Measurements from ENCODE around the gene ZNF518B. TPM values are rescaled to one million over a fixed set of nuclear protein-coding genes. Genes with fewer than 3 reads are reported as not detected.

ZNF518B gene
- polyA plus RNA-seq, 2 of the 4 experiments (the other 2 are of a cell fraction): 5.1 to 10.8 TPM

DNA sequence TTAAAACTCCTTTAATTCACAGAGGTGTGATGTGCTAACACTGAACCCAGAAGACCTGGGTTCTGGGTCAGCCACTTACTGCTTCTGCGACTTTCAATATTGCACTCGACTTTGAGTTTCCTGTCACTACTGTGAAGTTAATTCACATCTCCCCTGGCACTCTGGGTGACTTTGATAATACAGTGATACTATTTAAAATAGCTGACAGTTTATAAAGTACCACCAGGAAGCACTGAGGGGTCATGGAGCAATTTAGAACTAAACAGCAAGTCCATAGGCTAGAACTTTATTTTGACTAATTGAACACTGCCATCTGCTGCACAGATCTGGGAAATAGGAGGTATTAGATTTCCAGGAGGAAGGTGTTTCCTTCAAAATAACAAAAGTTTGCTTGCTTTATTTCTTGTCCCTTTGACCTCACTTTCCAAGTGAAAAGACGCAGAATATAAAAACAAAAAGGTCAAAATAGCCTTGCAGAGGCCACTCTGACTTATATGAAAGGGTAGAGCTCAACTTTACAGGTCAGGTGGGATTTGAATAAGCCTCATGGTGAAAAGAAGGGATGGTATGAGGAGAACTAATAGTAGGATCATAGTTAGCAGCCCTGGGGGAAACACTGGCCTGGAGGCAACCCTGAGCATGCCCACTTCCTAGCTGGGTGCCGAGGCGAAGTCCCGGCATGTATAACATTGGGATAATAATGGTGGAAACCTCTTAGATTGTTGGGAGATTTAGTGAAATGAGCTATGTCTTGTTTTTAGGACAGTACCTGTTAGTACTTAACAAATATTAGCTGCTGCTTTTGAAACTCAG lies 53.4 kb downstream of the ZNF518B start:
- POLR2A ChIA-PET: no interaction called here
- Histone ChIP-seq H3K9me3 (no peaks in the 10 kb centered on the region), H3K4me1 (no peaks in the 10 kb centered on the region), H3K4me3 (no peak overlapping the region), H3K4me2 (no peak overlapping the region), H3K27ac (no peak overlapping the region)
- ATAC-seq (peak in 1 of 2 experiments; percentile 54; a peak in 2 of 6 replicates), DNase-seq (ENCODE audit: low read depth in 1 of 2, low spot score in 1 of 2) (peak; percentile 5 to 31), FAIRE-seq (no peak)
- CTCF ChIA-PET: interaction anchor here (0.5 to 2.9 kb wide), 9 partner anchors 9 to 902 kb away, joined by 3 to 9 read pairs (median 4); no protein-coding TSS in a partner anchor
- TF ChIP-seq, protein P1, sequence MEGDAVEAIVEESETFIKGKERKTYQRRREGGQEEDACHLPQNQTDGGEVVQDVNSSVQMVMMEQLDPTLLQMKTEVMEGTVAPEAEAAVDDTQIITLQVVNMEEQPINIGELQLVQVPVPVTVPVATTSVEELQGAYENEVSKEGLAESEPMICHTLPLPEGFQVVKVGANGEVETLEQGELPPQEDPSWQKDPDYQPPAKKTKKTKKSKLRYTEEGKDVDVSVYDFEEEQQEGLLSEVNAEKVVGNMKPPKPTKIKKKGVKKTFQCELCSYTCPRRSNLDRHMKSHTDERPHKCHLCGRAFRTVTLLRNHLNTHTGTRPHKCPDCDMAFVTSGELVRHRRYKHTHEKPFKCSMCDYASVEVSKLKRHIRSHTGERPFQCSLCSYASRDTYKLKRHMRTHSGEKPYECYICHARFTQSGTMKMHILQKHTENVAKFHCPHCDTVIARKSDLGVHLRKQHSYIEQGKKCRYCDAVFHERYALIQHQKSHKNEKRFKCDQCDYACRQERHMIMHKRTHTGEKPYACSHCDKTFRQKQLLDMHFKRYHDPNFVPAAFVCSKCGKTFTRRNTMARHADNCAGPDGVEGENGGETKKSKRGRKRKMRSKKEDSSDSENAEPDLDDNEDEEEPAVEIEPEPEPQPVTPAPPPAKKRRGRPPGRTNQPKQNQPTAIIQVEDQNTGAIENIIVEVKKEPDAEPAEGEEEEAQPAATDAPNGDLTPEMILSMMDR (IDR thresholded peaks at IDR 0.05): peak; percentile 38
- TF ChIP-seq SREBF2 (IDR thresholded peaks at IDR 0.05) (no peak), ZNF302 (CRISPR knock-in tag; IDR thresholded peaks at IDR 0.05) (no peak), SMC3 (IDR thresholded peaks at IDR 0.05) (peak; percentile 33; the same call in 2 of the 3 replicates), RAD21 (conservative IDR thresholded peaks at IDR 0.05 in 1 of 2, IDR thresholded peaks at IDR 0.05 in 1 of 2) (peak; percentile 45 to 53; a peak in 4 of 5 replicates)
- 11% methylated on average over 6 of the region's 6 CpGs for WGBS (ENCODE audit: missing lambda C conversion rate)

DNA sequence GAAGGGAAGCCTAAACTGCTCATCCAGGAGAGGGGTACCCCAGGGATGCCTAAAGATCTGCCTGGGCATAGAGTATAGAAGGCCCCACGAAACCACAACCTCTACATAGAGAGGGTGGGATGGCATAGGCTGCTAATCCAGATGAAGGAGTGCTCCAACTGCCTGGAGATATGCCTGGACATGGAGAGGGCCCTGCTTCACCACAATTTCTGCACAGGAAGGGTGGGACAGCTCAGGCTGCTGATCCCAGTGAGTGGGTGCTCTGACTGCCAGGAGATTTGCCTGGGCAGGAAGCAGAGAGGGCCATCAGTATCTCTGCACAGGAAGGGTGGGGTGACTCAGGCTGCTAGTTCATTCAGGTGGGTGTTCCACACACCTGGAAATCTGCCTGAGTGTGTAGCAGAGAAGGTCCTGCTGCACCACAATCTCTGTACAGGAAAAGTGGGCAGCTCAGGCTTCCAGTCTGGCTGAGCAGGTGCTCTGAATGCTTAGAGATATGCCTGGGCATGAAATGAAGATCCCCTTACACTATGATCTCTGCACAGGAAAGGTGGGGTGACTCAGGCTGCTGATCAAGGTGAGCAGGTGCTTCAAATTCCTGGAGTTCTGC lies 61.1 kb downstream of the ZNF518B start:
- FAIRE-seq: no peak
- 0% methylated on average over 1 of the region's 1 CpG for whole genome bisulfite sequencing (ENCODE audit: missing lambda C conversion rate)
- ChIA-PET CTCF (no interaction called here), POLR2A (no interaction called here)
- H3K9me3 ChIP-seq: no peaks in the 10 kb centered on the region
- no peak for ATAC-seq
- no peak overlapping the region for H3K27ac ChIP-seq
- H3K4me3 ChIP-seq: no peak overlapping the region
- H3K4me1 ChIP-seq: no peaks in the 10 kb centered on the region
- H3K4me2 ChIP-seq: no peak overlapping the region
- DNase-seq (ENCODE audit: low read depth in 1 of 2, low spot score in 1 of 2): no peak
- TF ChIP-seq CBX8 (IDR thresholded peaks at IDR 0.05) (no peak), POLR2AphosphoS2 (conservative IDR thresholded peaks at IDR 0.05; ENCODE audit: low read length) (no peak), SMC3 (IDR thresholded peaks at IDR 0.05) (no peak), JUNB (IDR thresholded peaks at IDR 0.05) (no peak), MAFK (IDR thresholded peaks at IDR 0.05; ENCODE audit: partially characterized antibody) (no peak), RFX5 (IDR thresholded peaks at IDR 0.05) (no peak)
- TF ChIP-seq, protein P2, sequence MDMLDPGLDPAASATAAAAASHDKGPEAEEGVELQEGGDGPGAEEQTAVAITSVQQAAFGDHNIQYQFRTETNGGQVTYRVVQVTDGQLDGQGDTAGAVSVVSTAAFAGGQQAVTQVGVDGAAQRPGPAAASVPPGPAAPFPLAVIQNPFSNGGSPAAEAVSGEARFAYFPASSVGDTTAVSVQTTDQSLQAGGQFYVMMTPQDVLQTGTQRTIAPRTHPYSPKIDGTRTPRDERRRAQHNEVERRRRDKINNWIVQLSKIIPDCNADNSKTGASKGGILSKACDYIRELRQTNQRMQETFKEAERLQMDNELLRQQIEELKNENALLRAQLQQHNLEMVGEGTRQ (IDR thresholded peaks at IDR 0.05): no peak

Other genes starting within 250 kb of the ZNF518B start
- gene CLNK, start 227.3 kb upstream of the ZNF518B start, polyA plus RNA-seq (2011; rRNA removed): not detected in 2 replicates
- not detected in 3 replicates for gene CLNK, start 227.3 kb upstream of the ZNF518B start, polyA plus RNA-seq (2017; fragmentation: RNase III; extraction: RNeasy Plus Mini Kit Qiagen cat#74134 plus additional on column Dnase treatment)